Ishikawa (cell line): ENCODE results near the gene CKMT2.

Source experiments
- CEBPB ChIP-seq: IDR thresholded peaks from 2 replicates; pipeline ENCODE4 v1.6.1; 2012
- EGR1 ChIP-seq: IDR thresholded peaks from 2 replicates; pipeline ENCODE4 v1.6.1; 2012
- EP300 ChIP-seq: IDR thresholded peaks from 2 replicates; pipeline ENCODE4 v1.6.1; 2012; ENCODE audit warnings: borderline replicate concordance
- FOXM1 ChIP-seq: IDR thresholded peaks from 2 replicates; pipeline ENCODE4 v1.6.1; 2012; ENCODE audit warnings: low read depth, borderline replicate concordance
- MAX ChIP-seq: IDR thresholded peaks from 2 replicates; pipeline ENCODE4 v1.6.1; 2012
- REST ChIP-seq: IDR thresholded peaks from 2 replicates; pipeline ENCODE4 v1.6.1; 2012; ENCODE audit warnings: low read depth, mild to moderate bottlenecking
- YY1 ChIP-seq: IDR thresholded peaks from 2 replicates; pipeline ENCODE4 v1.6.1; 2012; ENCODE audit warnings: low read depth
- ZBTB7A ChIP-seq: IDR thresholded peaks from 2 replicates; pipeline ENCODE4 v1.6.1; 2012; ENCODE audit warnings: low read depth

GRCh38 chr5:81228084-81228483 lies 5.0 kb upstream of the CKMT2 start:
- TF ChIP-seq REST (no peak), ZBTB7A (no peak), CEBPB (no peak), EP300 (no peak), FOXM1 (no peak), YY1 (no peak), EGR1 (no peak), MAX (no peak)
